PC-9 (cell line): ENCODE measurements around the gene PTPRT.

Experiments used
- EZH2 ChIP-seq: fragments of 200-600 bp; sonication (generic); IDR thresholded peaks from 2 replicates; pipeline ENCODE4 v1.8.0; 2017; ENCODE audit warnings: antibody characterized with exemption, low read depth
- TF ChIP-seq, protein P1 (sequence below): fragments of 200-600 bp; sonication (generic); conservative IDR thresholded peaks from 2 replicates; pipeline ENCODE4 v1.6.1; 2017; ENCODE audit warnings: mixed run types, antibody characterized with exemption, mild to moderate bottlenecking, moderate library complexity

DNA sequence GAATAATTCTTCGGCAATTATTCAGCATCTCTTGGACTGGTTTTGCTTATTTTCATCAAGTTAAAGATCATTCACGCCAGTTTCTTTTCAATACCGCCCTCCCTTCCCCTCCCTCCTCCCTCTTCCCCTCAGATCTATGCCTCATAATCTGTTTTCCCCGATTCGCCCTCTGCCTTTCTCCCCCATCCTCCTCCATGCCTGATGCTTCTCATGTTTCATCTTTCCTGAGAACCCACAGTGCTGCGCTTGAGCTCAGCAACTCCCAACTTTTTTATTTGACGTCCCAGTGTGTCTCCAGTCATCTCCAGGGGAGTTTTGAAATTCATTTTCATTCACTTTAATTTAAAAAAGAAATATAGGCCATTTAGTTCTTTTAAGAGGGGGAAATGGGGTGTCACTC, 142.7 kb downstream of the PTPRT start:
- TF ChIP-seq, protein P1, sequence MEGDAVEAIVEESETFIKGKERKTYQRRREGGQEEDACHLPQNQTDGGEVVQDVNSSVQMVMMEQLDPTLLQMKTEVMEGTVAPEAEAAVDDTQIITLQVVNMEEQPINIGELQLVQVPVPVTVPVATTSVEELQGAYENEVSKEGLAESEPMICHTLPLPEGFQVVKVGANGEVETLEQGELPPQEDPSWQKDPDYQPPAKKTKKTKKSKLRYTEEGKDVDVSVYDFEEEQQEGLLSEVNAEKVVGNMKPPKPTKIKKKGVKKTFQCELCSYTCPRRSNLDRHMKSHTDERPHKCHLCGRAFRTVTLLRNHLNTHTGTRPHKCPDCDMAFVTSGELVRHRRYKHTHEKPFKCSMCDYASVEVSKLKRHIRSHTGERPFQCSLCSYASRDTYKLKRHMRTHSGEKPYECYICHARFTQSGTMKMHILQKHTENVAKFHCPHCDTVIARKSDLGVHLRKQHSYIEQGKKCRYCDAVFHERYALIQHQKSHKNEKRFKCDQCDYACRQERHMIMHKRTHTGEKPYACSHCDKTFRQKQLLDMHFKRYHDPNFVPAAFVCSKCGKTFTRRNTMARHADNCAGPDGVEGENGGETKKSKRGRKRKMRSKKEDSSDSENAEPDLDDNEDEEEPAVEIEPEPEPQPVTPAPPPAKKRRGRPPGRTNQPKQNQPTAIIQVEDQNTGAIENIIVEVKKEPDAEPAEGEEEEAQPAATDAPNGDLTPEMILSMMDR = no peak
- no peak for TF ChIP-seq EZH2
